ENCODE results near the gene MOCOS. TPM values are rescaled to one million over a fixed set of nuclear protein-coding genes. Genes with fewer than 3 reads are reported as not detected.

The MOCOS gene
- total RNA-seq, 2 donors from 2014 or later = 2.0 to 2.8 TPM

GRCh38 chr18:36149514-36150289, 37.6 kb upstream of the MOCOS start:
- H3K27me3 ChIP-seq (replicated peaks; ENCODE audit: insufficient read depth) = no peaks in the 10 kb centered on the region
- no peak for ATAC-seq (ENCODE audit: insufficient number of reproducible peaks, low FRiP score, low read depth)
- no peak for TF ChIP-seq CTCF (IDR thresholded peaks at IDR 0.05)
- H3K9me3 ChIP-seq = no peaks in the 10 kb centered on the region
- H3K36me3 ChIP-seq = peaks cover 37% of the 10 kb centered on the region
- no peak overlapping the region for H3K4me3 ChIP-seq
- DNase-seq (ENCODE audit: low spot score) = no peak
- H3K27ac ChIP-seq = no peak overlapping the region
- H3K4me1 ChIP-seq (ENCODE audit: control insufficient read depth in 1 of 2, low read depth in 2 of 2) = no peaks in the 10 kb centered on the region

GRCh38 chr18:36152781-36153180, 34.5 kb upstream of the MOCOS start:
- H3K4me1 ChIP-seq (ENCODE audit: control insufficient read depth in 1 of 2, low read depth in 2 of 2) = no peaks in the 10 kb centered on the region

GRCh38 chr18:36153203-36153602, 34.1 kb upstream of the MOCOS start:
- TF ChIP-seq CTCF (IDR thresholded peaks at IDR 0.05) = no peak
- ATAC-seq (ENCODE audit: insufficient number of reproducible peaks, low FRiP score, low read depth) (no peak), DNase-seq (ENCODE audit: low spot score) (no peak)
- Histone ChIP-seq H3K9me3 (no peaks in the 10 kb centered on the region), H3K4me3 (no peak overlapping the region), H3K27ac (peak overlapping the region in 1 of 2 donors; percentile 16), H3K27me3 (replicated peaks; ENCODE audit: insufficient read depth) (no peaks in the 10 kb centered on the region), H3K36me3 (peaks cover 28% of the 10 kb centered on the region), H3K4me1 (ENCODE audit: control insufficient read depth in 1 of 2, low read depth in 2 of 2) (no peaks in the 10 kb centered on the region)

More at GRCh38 chr18:36152781-36153180, 34.5 kb upstream of the MOCOS start:
- Histone ChIP-seq H3K27ac (peak overlapping the region in 1 of 2 donors; percentile 16), H3K36me3 (peaks cover 28% of the 10 kb centered on the region), H3K27me3 (replicated peaks; ENCODE audit: insufficient read depth) (no peaks in the 10 kb centered on the region), H3K9me3 (no peaks in the 10 kb centered on the region), H3K4me3 (no peak overlapping the region)
- TF ChIP-seq CTCF (IDR thresholded peaks at IDR 0.05) = no peak
- ATAC-seq (ENCODE audit: insufficient number of reproducible peaks, low FRiP score, low read depth) (no peak), DNase-seq (ENCODE audit: low spot score) (no peak)

GRCh38 chr18:36153771-36154170, 33.5 kb upstream of the MOCOS start:
- no peaks in the 10 kb centered on the region for H3K27me3 ChIP-seq (replicated peaks; ENCODE audit: insufficient read depth)
- ATAC-seq (ENCODE audit: insufficient number of reproducible peaks, low FRiP score, low read depth) = peak; percentile 48
- peaks cover 28% of the 10 kb centered on the region for H3K36me3 ChIP-seq
- no peak for TF ChIP-seq CTCF (IDR thresholded peaks at IDR 0.05)
- no peak for DNase-seq (ENCODE audit: low spot score)
- no peaks in the 10 kb centered on the region for H3K9me3 ChIP-seq
- no peaks in the 10 kb centered on the region for H3K4me1 ChIP-seq (ENCODE audit: control insufficient read depth in 1 of 2, low read depth in 2 of 2)
- peak overlapping the region; percentile 16 to 18 for H3K27ac ChIP-seq
- no peak overlapping the region for H3K4me3 ChIP-seq

- Histone ChIP-seq H3K36me3 (peaks cover 21% of the 10 kb centered on the region), H3K27me3 (replicated peaks; ENCODE audit: insufficient read depth) (no peaks in the 10 kb centered on the region), H3K4me1 (ENCODE audit: control insufficient read depth in 1 of 2, low read depth in 2 of 2) (no peaks in the 10 kb centered on the region), H3K27ac (no peak overlapping the region), H3K9me3 (no peaks in the 10 kb centered on the region), H3K4me3 (no peak overlapping the region)
- no peak for TF ChIP-seq CTCF (IDR thresholded peaks at IDR 0.05)
- no peak for DNase-seq (ENCODE audit: low spot score)
- ATAC-seq (ENCODE audit: insufficient number of reproducible peaks, low FRiP score, low read depth) = no peak
Observed at GRCh38 chr18:36155851-36156757, 31.2 kb upstream of the MOCOS start.

All from thoracic aorta (tissue), 2 donors.